GM19043 (cell line): ENCODE measurements around the gene PCSK1.
A peak's percentile ranks its signal among the peaks of the same experiment; 100 is the strongest.
"Not testable (repeated sequence)": the region's sequence is repeated elsewhere in the genome, so short reads cannot be mapped to it uniquely, and the experiment has no call there.

Source experiments
- ATAC-seq: cut with Tn5 transposase; IDR thresholded peaks from one replicate; pipeline ENCODE4 v1.9.1; 2021; ENCODE audit warnings: low read depth; ENCODE audit not compliant: unreplicated experiment

The PCSK1 gene

DNA sequence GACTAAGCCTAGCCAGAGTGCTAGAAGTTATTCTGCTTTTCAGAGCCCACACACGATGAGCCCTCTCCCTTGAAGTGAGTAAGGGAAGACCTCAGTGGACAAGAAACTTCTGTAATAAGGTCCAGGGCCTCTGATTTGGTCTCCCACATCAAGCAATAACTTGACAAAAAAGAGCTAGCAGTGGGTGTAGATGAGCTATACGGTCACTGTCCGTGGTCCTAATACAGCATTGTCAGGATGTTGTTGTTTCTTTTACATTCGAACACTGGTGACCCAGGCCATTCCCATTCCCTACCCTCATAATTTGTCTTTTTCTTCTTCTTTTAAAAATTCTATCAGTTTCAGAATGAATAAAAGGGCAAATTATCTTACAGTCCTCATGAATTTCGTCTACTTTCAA is 5.2 kb downstream of the PCSK1 start:
- ATAC-seq: no peak

GRCh38 chr5:96426831-96427230 is 6.2 kb downstream of the PCSK1 start:
- ATAC-seq: no peak

GRCh38 chr5:96425443-96425842 is 7.6 kb downstream of the PCSK1 start:
- ATAC-seq: no peak

DNA sequence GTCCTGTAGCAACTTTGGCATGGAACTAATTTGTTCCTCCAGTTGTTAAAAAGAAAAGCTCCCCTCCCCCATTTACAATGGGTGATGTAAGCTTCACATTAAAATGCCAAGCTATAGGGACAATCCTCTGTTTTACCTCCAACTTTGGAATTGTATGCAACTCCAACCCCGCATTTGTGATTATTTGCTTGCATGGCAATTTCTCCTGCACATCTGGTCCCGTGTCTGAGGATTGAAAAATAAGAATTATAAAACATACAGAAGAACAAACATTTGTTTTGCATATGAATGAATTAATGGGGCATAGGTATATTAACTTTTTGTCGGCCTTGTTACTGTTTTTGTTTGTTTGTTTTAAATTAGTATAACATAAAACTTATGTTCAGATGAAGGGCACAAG is 17.2 kb downstream of the PCSK1 start:
- ATAC-seq: no peak

- ATAC-seq: no peak
Observed at GRCh38 chr5:96412868-96413449, 20.1 kb downstream of the PCSK1 start.

DNA sequence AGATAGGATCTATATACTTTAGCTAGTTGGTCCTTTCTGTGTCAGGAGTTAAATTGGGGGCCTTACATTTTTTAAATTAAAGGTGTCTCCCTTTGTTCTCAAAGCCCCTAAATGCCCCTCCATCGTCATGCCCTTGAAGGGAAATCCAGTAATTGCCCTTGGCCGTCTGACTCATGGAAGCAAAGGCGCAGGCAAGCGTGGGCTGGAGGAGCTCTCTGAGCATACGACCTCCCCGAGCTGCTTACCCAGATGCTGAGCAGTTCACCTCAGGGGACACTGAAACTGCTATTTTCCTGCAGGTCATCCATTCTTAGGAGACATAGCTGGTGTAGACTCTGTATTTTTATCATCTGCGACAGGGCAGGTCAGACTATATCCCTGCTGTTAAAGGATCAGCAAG is 23.0 kb downstream of the PCSK1 start:
- no peak for ATAC-seq

- ATAC-seq: no peak
Observed at GRCh38 chr5:96408841-96409538, 24.1 kb downstream of the PCSK1 start.

DNA sequence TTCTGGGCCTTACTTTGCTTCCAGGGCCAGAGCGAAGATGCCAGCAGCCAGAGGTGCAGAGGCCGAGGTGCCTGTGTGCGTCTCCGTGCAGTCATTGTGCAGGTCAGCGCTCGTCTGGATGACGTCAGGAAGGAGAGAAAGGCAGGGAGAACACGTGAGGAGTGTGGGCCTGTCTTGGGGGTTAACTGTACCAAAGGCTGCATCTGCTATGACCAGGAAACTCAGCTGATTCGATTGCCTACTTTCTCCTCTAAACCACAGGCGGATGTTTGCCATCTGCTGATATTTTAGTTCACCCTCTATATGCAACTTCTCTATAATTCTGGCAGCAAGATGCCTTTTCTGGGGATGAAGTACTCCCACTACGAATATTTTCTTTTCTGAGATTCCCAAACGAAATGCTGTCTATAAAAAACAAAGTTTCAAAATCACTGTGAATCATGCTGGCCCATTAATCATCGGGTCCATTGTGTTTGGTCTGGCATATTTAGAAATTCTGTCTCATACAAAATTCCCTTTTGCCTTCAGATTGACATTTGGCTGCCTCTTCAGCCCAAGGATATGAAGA is 24.8 kb downstream of the PCSK1 start:
- ATAC-seq: no peak

- ATAC-seq: no peak
Observed at GRCh38 chr5:96407436-96407835, 25.6 kb downstream of the PCSK1 start.

GRCh38 chr5:96404191-96404867 is 28.7 kb downstream of the PCSK1 start:
- no peak for ATAC-seq

DNA sequence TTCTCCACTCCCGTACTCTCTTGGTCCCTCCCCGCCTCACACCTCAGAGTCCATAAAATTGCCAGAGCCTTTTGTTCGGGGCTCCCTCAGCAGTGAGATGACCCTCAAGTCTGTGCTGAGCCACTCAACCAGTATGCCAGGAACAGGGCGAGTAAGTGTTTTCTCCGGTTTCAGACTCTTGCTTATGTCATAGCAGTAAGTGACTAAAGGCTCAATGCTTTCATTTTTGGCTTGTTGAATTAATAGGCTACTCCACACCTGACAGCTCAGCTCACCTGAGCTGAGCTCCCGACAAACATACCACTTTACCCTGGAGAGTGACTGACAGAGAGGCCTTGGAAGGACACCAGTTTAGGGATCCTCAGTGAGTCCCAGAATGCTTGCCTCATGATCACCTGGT is 30.5 kb downstream of the PCSK1 start:
- no peak for ATAC-seq

DNA sequence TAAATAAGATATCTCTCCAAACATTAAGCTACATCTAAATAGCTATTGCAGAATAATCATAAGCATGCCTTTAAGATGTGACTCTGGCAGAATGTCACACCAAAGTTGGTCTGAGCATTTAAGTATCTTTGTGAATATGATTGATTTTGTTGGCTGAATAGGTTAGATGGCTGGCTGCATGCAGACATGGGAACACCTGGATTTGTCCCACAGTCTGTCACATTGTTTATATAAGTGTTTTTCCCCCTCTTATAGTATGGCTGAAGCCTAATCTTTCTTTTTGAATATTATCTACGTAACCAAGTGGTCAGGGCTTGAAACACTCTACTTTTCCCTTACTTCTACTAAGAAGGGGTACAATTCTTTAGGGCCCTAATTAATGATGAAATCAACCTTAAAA is 36.2 kb downstream of the PCSK1 start:
- ATAC-seq: no peak

- ATAC-seq: not testable (repeated sequence)
Observed at GRCh38 chr5:96395295-96395694, 37.8 kb downstream of the PCSK1 start.

DNA sequence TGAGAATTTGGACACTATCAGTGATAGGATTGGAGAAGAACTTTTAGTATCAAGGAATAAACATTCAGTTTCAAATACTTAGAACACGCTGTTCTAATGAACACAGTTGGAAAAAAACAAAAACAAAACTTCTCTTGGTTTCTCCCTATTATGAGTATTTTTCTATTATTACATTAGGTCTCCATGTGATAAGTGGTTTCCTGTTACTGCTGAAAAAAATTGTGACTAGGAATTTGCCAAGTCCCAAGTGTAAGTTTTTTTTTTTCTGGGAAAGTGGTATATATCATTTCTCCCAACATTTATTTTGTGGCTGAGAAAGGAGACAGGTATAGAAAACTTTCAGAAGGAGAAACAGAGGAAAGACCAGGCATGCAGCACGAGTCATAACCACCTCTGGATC is 41.1 kb downstream of the PCSK1 start:
- no peak for ATAC-seq

- ATAC-seq: no peak
Observed at GRCh38 chr5:96388176-96388575, 44.9 kb downstream of the PCSK1 start.

GRCh38 chr5:96387616-96388015 is 45.4 kb downstream of the PCSK1 start:
- ATAC-seq: no peak

GRCh38 chr5:96385538-96385937 is 47.5 kb downstream of the PCSK1 start:
- no peak for ATAC-seq

GRCh38 chr5:96384353-96384752 is 48.7 kb downstream of the PCSK1 start:
- no peak for ATAC-seq

GRCh38 chr5:96381526-96381925 is 51.5 kb downstream of the PCSK1 start:
- ATAC-seq: peak; percentile 53

GRCh38 chr5:96379896-96380295 is 53.2 kb downstream of the PCSK1 start:
- ATAC-seq: no peak

- no peak for ATAC-seq
Observed at GRCh38 chr5:96377597-96377996, 55.5 kb downstream of the PCSK1 start.

- ATAC-seq: no peak
Observed at GRCh38 chr5:96377167-96377566, 55.9 kb downstream of the PCSK1 start.
